Adrenal gland (tissue), 5 donors: Measurements from ENCODE around the gene HSD17B14.
"Not testable (repeated sequence)": the region's sequence is repeated elsewhere in the genome, so short reads cannot be mapped to it uniquely, and the experiment has no call there.

ENCODE experiments used
- POLR2A ChIP-seq, 2 donors: fragments of 450-650 bp; IDR thresholded peaks; one replicate each; pipeline ENCODE4 v1.6.1; 2017; ENCODE audit warnings: antibody characterized with exemption in 2 of 2, mild to moderate bottlenecking in 2 of 2, moderate library complexity in 1 of 2
- TF ChIP-seq, protein P1 (sequence below), 6 experiments: fragments of 450-650 bp in 4 of 6; fragments of 200-600 bp in 2 of 6; sonication (generic) in 1 of 6; IDR thresholded peaks; 1 replicate in 5 of 6; 2 replicates in 1 of 6; pipeline versions ENCODE4 v1.5.1 to v1.8.0; 2016 to 2021; ENCODE audit warnings: antibody characterized with exemption in 6 of 6, mild to moderate bottlenecking in 2 of 6, moderate library complexity in 1 of 6
- donor health status: DM: no; HTN: no; CAD: no.

DNA sequence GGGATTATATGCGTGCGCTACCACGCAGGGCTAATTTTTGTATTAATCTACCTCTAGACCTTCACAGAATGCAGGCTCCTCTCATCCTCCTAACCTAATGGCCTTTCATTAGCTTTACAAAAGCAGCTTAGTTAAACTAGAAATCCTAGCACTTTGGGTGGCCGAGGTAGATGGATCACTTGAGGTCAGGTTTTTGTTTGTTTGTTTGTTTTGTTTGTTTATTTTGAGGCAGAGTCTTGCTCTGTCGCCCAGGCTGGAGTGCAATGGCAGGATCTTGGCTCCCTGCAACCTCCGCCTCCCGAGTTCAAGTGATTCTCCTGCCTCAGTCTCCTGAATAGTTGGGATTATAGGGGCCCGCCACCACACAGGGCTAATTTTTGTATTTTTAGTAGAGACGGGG is 43.4 kb upstream of the HSD17B14 start:
- not testable (repeated sequence) for TF ChIP-seq POLR2A (IDR thresholded peaks at IDR 0.05)
- TF ChIP-seq, protein P1, sequence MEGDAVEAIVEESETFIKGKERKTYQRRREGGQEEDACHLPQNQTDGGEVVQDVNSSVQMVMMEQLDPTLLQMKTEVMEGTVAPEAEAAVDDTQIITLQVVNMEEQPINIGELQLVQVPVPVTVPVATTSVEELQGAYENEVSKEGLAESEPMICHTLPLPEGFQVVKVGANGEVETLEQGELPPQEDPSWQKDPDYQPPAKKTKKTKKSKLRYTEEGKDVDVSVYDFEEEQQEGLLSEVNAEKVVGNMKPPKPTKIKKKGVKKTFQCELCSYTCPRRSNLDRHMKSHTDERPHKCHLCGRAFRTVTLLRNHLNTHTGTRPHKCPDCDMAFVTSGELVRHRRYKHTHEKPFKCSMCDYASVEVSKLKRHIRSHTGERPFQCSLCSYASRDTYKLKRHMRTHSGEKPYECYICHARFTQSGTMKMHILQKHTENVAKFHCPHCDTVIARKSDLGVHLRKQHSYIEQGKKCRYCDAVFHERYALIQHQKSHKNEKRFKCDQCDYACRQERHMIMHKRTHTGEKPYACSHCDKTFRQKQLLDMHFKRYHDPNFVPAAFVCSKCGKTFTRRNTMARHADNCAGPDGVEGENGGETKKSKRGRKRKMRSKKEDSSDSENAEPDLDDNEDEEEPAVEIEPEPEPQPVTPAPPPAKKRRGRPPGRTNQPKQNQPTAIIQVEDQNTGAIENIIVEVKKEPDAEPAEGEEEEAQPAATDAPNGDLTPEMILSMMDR (IDR thresholded peaks at IDR 0.05): not testable (repeated sequence)
